ENCODE results near the gene ANKHD1.

DNA sequence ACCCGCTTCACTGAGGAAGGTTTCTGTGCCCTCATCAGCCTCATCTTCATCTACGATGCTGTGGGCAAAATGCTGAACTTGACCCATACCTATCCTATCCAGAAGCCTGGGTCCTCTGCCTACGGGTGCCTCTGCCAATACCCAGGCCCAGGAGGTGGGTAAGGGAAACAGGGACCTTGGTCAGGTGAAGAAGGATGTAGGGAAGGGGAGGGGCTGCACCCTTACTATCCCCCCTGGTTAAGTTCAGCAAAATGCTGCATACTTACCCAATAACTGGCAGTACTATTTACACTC lies 37.2 kb upstream of the ANKHD1 start:
- TF ChIP-seq, protein P1, sequence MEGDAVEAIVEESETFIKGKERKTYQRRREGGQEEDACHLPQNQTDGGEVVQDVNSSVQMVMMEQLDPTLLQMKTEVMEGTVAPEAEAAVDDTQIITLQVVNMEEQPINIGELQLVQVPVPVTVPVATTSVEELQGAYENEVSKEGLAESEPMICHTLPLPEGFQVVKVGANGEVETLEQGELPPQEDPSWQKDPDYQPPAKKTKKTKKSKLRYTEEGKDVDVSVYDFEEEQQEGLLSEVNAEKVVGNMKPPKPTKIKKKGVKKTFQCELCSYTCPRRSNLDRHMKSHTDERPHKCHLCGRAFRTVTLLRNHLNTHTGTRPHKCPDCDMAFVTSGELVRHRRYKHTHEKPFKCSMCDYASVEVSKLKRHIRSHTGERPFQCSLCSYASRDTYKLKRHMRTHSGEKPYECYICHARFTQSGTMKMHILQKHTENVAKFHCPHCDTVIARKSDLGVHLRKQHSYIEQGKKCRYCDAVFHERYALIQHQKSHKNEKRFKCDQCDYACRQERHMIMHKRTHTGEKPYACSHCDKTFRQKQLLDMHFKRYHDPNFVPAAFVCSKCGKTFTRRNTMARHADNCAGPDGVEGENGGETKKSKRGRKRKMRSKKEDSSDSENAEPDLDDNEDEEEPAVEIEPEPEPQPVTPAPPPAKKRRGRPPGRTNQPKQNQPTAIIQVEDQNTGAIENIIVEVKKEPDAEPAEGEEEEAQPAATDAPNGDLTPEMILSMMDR (conservative IDR thresholded peaks at IDR 0.05): no peak
- TF ChIP-seq ZFX (IDR thresholded peaks at IDR 0.05): no peak
